ENCODE data around the gene VASH2. TPM values are rescaled to one million over a fixed set of nuclear protein-coding genes. Genes with fewer than 3 reads are reported as not detected.

The VASH2 gene
- total RNA-seq, 2 experiments from 2014 or later: 0.57 to 0.63 TPM

- CTCF ChIA-PET: interaction anchor here (0.6 to 1.9 kb wide), 9 partner anchors 12 to 198 kb away, joined by 3 to 10 read pairs (median 4); no protein-coding TSS in a partner anchor
- POLR2A ChIA-PET: interaction anchor here (0.6 to 1.5 kb wide), 3 partner anchors 35 to 121 kb away, joined by 4 to 5 read pairs (median 5); partner anchors contain the start of genes ANGEL2 and FLVCR1
- intact Hi-C loops (cut with micrococcal nuclease): loop anchor here (2.0 kb wide), 3 partner anchors 23 to 121 kb away; partner anchors contain the start of genes FLVCR1 and VASH2
- Mint-ChIP-seq H3K4me1 (ENCODE audit: low read depth) (peaks cover 36% of the 10 kb centered on the region), H3K27ac (peak overlapping the region; percentile 44), H3K36me3 (no peaks in the 10 kb centered on the region), H3K27me3 (peaks cover 2% of the 10 kb centered on the region), H3K9me3 (no peaks in the 10 kb centered on the region), H3K4me3 (no peak overlapping the region)
- peak; percentile 78 for DNase-seq
Measured at GRCh38 chr1:212979340-212980122, 29.2 kb downstream of the VASH2 start.

- CTCF ChIA-PET: interaction anchor here (0.6 to 2.7 kb wide), 9 partner anchors 12 to 169 kb away, joined by 3 to 10 read pairs (median 4); no protein-coding TSS in a partner anchor
Measured at GRCh38 chr1:212980123-212980785, 29.9 kb downstream of the VASH2 start.

GRCh38 chr1:212981025-212981495 lies 30.7 kb downstream of the VASH2 start:
- intact Hi-C loops (cut with micrococcal nuclease): no loop called here
- Mint-ChIP-seq H3K36me3 (no peaks in the 10 kb centered on the region), H3K27me3 (peaks cover 2% of the 10 kb centered on the region), H3K4me3 (no peak overlapping the region), H3K9me3 (no peaks in the 10 kb centered on the region), H3K4me1 (ENCODE audit: low read depth) (peaks cover 36% of the 10 kb centered on the region), H3K27ac (no peak overlapping the region)
- DNase-seq: no peak
- ChIA-PET CTCF (interaction anchor here (1.0 to 2.7 kb wide), 4 partner anchors 13 to 123 kb away, joined by 4 to 10 read pairs (median 7); no protein-coding TSS in a partner anchor), POLR2A (no interaction called here)

More at GRCh38 chr1:212980123-212980785, 29.9 kb downstream of the VASH2 start:
- Mint-ChIP-seq H3K9me3 (no peaks in the 10 kb centered on the region), H3K27ac (peak overlapping the region; percentile 18), H3K4me1 (ENCODE audit: low read depth) (peaks cover 36% of the 10 kb centered on the region), H3K36me3 (no peaks in the 10 kb centered on the region), H3K27me3 (peaks cover 2% of the 10 kb centered on the region), H3K4me3 (no peak overlapping the region)
- POLR2A ChIA-PET: interaction anchor here (0.6 to 1.5 kb wide), 3 partner anchors 34 to 122 kb away, joined by 4 to 5 read pairs (median 5); partner anchors contain the start of genes ANGEL2 and FLVCR1
- intact Hi-C loops (cut with micrococcal nuclease): no loop called here
- peak; percentile 34 for DNase-seq

- no peaks in the 10 kb centered on the region for H3K9me3 Mint-ChIP-seq
- no peak overlapping the region for H3K27ac Mint-ChIP-seq
- intact Hi-C loops (cut with micrococcal nuclease): no loop called here
- no peak for DNase-seq
- H3K36me3 Mint-ChIP-seq: no peaks in the 10 kb centered on the region
- CTCF ChIA-PET: interaction anchor here (1.1 to 2.7 kb wide), 3 partner anchors 14 to 22 kb away, joined by 4 to 10 read pairs (median 10); no protein-coding TSS in a partner anchor
- no peak overlapping the region for H3K4me3 Mint-ChIP-seq
- POLR2A ChIA-PET: no interaction called here
- peaks cover 36% of the 10 kb centered on the region for H3K4me1 Mint-ChIP-seq (ENCODE audit: low read depth)
- H3K27me3 Mint-ChIP-seq: no peaks in the 10 kb centered on the region
Measured at GRCh38 chr1:212981571-212982328, 31.4 kb downstream of the VASH2 start.

GRCh38 chr1:212982430-212983152 lies 32.2 kb downstream of the VASH2 start:
- no peak overlapping the region for H3K4me3 Mint-ChIP-seq

GRCh38 chr1:212983482-212983881 lies 33.1 kb downstream of the VASH2 start:
- H3K27ac Mint-ChIP-seq: no peak overlapping the region
- CTCF ChIA-PET: no interaction called here

More at GRCh38 chr1:212982430-212983152, 32.2 kb downstream of the VASH2 start:
- Mint-ChIP-seq H3K4me1 (ENCODE audit: low read depth) (peaks cover 34% of the 10 kb centered on the region), H3K27me3 (no peaks in the 10 kb centered on the region), H3K36me3 (no peaks in the 10 kb centered on the region), H3K9me3 (no peaks in the 10 kb centered on the region), H3K27ac (no peak overlapping the region)
- DNase-seq: no peak
- ChIA-PET CTCF (interaction anchor here (0.8 to 2.7 kb wide), 2 partner anchors 12 to 15 kb away, joined by 3 to 10 read pairs; no protein-coding TSS in a partner anchor), POLR2A (no interaction called here)
- intact Hi-C loops (cut with micrococcal nuclease): no loop called here

GRCh38 chr1:212984522-212985291 lies 34.4 kb downstream of the VASH2 start:
- no peak overlapping the region for H3K27ac Mint-ChIP-seq
- POLR2A ChIA-PET: no interaction called here

More at GRCh38 chr1:212983482-212983881, 33.1 kb downstream of the VASH2 start:
- Mint-ChIP-seq H3K4me1 (ENCODE audit: low read depth) (peaks cover 25% of the 10 kb centered on the region), H3K4me3 (no peak overlapping the region), H3K27me3 (no peaks in the 10 kb centered on the region), H3K9me3 (no peaks in the 10 kb centered on the region), H3K36me3 (no peaks in the 10 kb centered on the region)
- DNase-seq: no peak
- POLR2A ChIA-PET: no interaction called here
- intact Hi-C loops (cut with micrococcal nuclease): no loop called here

GRCh38 chr1:212986551-212986950 lies 36.2 kb downstream of the VASH2 start:
- intact Hi-C loops (cut with micrococcal nuclease): no loop called here
- Mint-ChIP-seq H3K9me3 (no peaks in the 10 kb centered on the region), H3K4me1 (ENCODE audit: low read depth) (peaks cover 9% of the 10 kb centered on the region), H3K4me3 (no peak overlapping the region), H3K27ac (no peak overlapping the region), H3K27me3 (no peaks in the 10 kb centered on the region), H3K36me3 (peaks cover 2% of the 10 kb centered on the region)
- CTCF ChIA-PET: interaction anchor here (3.1 kb wide), 1 partner anchor 8 kb away, joined by 15 read pairs; no protein-coding TSS in a partner anchor
- POLR2A ChIA-PET: interaction anchor here (0.7 kb wide), 1 partner anchor 434 kb away, joined by 4 read pairs; no protein-coding TSS in a partner anchor
- DNase-seq: no peak

More at GRCh38 chr1:212984522-212985291, 34.4 kb downstream of the VASH2 start:
- Mint-ChIP-seq H3K4me1 (ENCODE audit: low read depth) (peaks cover 14% of the 10 kb centered on the region), H3K27me3 (no peaks in the 10 kb centered on the region), H3K36me3 (no peaks in the 10 kb centered on the region), H3K4me3 (no peak overlapping the region), H3K9me3 (no peaks in the 10 kb centered on the region)
- no peak for DNase-seq
- intact Hi-C loops (cut with micrococcal nuclease): no loop called here
- CTCF ChIA-PET: interaction anchor here (0.9 to 3.1 kb wide), 5 partner anchors 10 to 508 kb away, joined by 3 to 15 read pairs (median 3); no protein-coding TSS in a partner anchor

- Mint-ChIP-seq H3K27me3 (no peaks in the 10 kb centered on the region), H3K4me3 (no peak overlapping the region), H3K27ac (no peak overlapping the region), H3K36me3 (peaks cover 8% of the 10 kb centered on the region), H3K9me3 (no peaks in the 10 kb centered on the region), H3K4me1 (ENCODE audit: low read depth) (peaks cover 7% of the 10 kb centered on the region)
- ChIA-PET CTCF (interaction anchor here (1.0 kb wide), 1 partner anchor 9 kb away, joined by 3 read pairs; no protein-coding TSS in a partner anchor), POLR2A (no interaction called here)
- intact Hi-C loops (cut with micrococcal nuclease): no loop called here
- no peak for DNase-seq
Measured at GRCh38 chr1:212987702-212988322, 37.5 kb downstream of the VASH2 start.

- intact Hi-C loops (cut with micrococcal nuclease): no loop called here
- no peaks in the 10 kb centered on the region for H3K27me3 Mint-ChIP-seq
- ChIA-PET CTCF (interaction anchor here (0.9 to 1.1 kb wide), 2 partner anchors 175 to 534 kb away, joined by 4 to 5 read pairs; no protein-coding TSS in a partner anchor), POLR2A (interaction anchor here (0.6 to 1.2 kb wide), 3 partner anchors 13 to 699 kb away, joined by 3 to 4 read pairs (median 4); no protein-coding TSS in a partner anchor)
- no peaks in the 10 kb centered on the region for H3K9me3 Mint-ChIP-seq
- no peak overlapping the region for H3K27ac Mint-ChIP-seq
- no peak for DNase-seq
- peaks cover 15% of the 10 kb centered on the region for H3K36me3 Mint-ChIP-seq
- peaks cover 7% of the 10 kb centered on the region for H3K4me1 Mint-ChIP-seq (ENCODE audit: low read depth)
- no peak overlapping the region for H3K4me3 Mint-ChIP-seq
Measured at GRCh38 chr1:212990276-212990675, 39.9 kb downstream of the VASH2 start.

Data from activated CD4-positive, alpha-beta memory T cell treated with anti-CD3 and anti-CD28 coated beads for 36 hours (primary cell).